Stomach (tissue), 9 donors: Measurements from ENCODE around the gene ZZZ3. TPM values are rescaled to one million over a fixed set of nuclear protein-coding genes. Genes with fewer than 3 reads are reported as not detected.

Source experiments
- DNase-seq, 2 donors: peaks; one replicate each; pipeline versions ENCODE4 v3.0.0 to v3.0.0-alpha.2; 2013 to 2019
- H3K27ac ChIP-seq, 5 donors: fragments of 200-600 bp in 4 of 5; sonication (generic) in 4 of 5; one replicate each; pipeline ENCODE4 v1.5.1; 2013 to 2019; ENCODE audit warnings: mild to moderate bottlenecking in 1 of 5, moderate library complexity in 1 of 5
- H3K27me3 ChIP-seq, 3 donors: fragments of 200-600 bp; sonication (generic); one replicate each; pipeline ENCODE4 v1.5.1; 2017 to 2019; ENCODE audit warnings: mixed run types in 1 of 3
- H3K36me3 ChIP-seq, 4 donors: fragments of 200-600 bp; sonication (generic); 1 replicate in 3 of 4; 2 replicates in 1 of 4; pipeline ENCODE4 v1.5.1; 2016 to 2019
- H3K4me1 ChIP-seq, 4 donors: fragments of 200-600 bp; sonication (generic); one replicate each; pipeline ENCODE4 v1.5.1; 2016 to 2019
- H3K4me3 ChIP-seq, 4 donors: fragments of 200-600 bp; sonication (generic) in 3 of 4; one replicate each; pipeline ENCODE4 v1.5.1; 2016 to 2019; ENCODE audit warnings: mild to moderate bottlenecking in 1 of 4
- H3K9me3 ChIP-seq, 4 donors: fragments of 200-600 bp; sonication (generic); one replicate each; pipeline ENCODE4 v1.5.1; 2016 to 2019
- EP300 ChIP-seq: sonication (generic); formaldehyde crosslinking; IDR thresholded peaks from one replicate; pipeline ENCODE4 v1.6.1; 2017; ENCODE audit warnings: antibody characterized with exemption
- POLR2A ChIP-seq, 4 donors: fragments of 450-650 bp; IDR thresholded peaks; one replicate each; pipeline ENCODE4 v1.6.1; 2016; ENCODE audit warnings: antibody characterized with exemption in 4 of 4, control low read depth in 2 of 4, mild to moderate bottlenecking in 1 of 4, moderate library complexity in 1 of 4
- POLR2AphosphoS5 ChIP-seq, 3 donors: sonication (generic); formaldehyde crosslinking; IDR thresholded peaks; one replicate each; pipeline ENCODE4 v1.6.1; 2016; ENCODE audit warnings: antibody characterized with exemption in 3 of 3
- WGBS, 5 donors: extraction: QIAGEN DNeasy Blood & Tissue Kit in 3 of 5; methylation state at CpG; one replicate each; pipeline versions ENCODE4 v1.1.5 to v1.1.7; 2013 to 2018; 5-methylcytosine and 5-hydroxymethylcytosine counted together
- intact Hi-C: fragments of 100-400 bp; cut with DNase I; formaldehyde crosslinking; loops from one replicate; pipeline ENCODE4 v1.15.1; 2023; ENCODE audit warnings: low total_unique reads
- polyA plus RNA-seq, 3 donors: library from polyadenylated mRNA; stranded (reverse); fragments of 200-250 nt; gene quantifications; one replicate each; pipeline ENCODE4 v1.2.3, GENCODE V29; 2013
- total RNA-seq, 5 donors: library from RNA; depleted of rRNA; stranded (reverse); fragments of >200 nt; gene quantifications; one replicate each; pipeline versions ENCODE4 v1.1.0 to v1.2.3, GENCODE V29; 2014 to 2016
- TF ChIP-seq, protein P1 (sequence below), 7 experiments: fragments of 450-650 bp in 4 of 7; fragments of 200-600 bp in 3 of 7; sonication (generic) in 3 of 7; IDR thresholded peaks; one replicate each; pipeline ENCODE4 v1.5.1; 2016 to 2019; ENCODE audit warnings: antibody characterized with exemption in 7 of 7, control low read depth in 2 of 7, mild to moderate bottlenecking in 1 of 7
- donor health status: healthy with polysubstance abuse.
- donor health status: Bipolar disorder and iron deficiency.
- donor health status: healthy.

The ZZZ3 gene
- total and polyA plus RNA-seq, 8 donors: 9.1 to 167 (median 39.5) TPM

DNA sequence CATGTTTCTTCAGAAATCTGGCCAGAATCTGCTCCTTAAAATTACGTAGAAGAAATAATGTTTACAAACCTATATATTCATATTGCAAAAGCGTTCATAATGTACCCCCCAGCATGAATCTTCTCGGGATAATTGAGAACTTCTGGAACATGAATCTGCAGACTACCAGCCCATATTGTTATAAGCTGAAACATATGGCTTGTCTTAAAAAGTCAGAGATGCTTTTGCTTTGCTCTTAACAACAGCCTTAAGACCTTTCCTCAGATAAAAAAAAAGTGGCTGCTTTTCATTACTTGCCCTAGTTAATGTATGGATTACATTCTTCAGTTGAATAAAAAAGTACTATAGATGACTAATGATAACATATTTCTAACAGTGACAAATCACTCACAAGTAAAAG is 15.0 kb upstream of the ZZZ3 start:
- no peaks in the 10 kb centered on the region for H3K27me3 ChIP-seq
- no peak overlapping the region for H3K27ac ChIP-seq
- H3K36me3 ChIP-seq: peaks cover 13 to 85% (median 80%) of the 10 kb centered on the region in 4 donors
- no peak overlapping the region for H3K4me3 ChIP-seq
- intact Hi-C loops: no loop called here
- TF ChIP-seq POLR2AphosphoS5 (IDR thresholded peaks at IDR 0.05) (no peak), POLR2A (IDR thresholded peaks at IDR 0.05) (no peak), EP300 (no peak)
- TF ChIP-seq, protein P1, sequence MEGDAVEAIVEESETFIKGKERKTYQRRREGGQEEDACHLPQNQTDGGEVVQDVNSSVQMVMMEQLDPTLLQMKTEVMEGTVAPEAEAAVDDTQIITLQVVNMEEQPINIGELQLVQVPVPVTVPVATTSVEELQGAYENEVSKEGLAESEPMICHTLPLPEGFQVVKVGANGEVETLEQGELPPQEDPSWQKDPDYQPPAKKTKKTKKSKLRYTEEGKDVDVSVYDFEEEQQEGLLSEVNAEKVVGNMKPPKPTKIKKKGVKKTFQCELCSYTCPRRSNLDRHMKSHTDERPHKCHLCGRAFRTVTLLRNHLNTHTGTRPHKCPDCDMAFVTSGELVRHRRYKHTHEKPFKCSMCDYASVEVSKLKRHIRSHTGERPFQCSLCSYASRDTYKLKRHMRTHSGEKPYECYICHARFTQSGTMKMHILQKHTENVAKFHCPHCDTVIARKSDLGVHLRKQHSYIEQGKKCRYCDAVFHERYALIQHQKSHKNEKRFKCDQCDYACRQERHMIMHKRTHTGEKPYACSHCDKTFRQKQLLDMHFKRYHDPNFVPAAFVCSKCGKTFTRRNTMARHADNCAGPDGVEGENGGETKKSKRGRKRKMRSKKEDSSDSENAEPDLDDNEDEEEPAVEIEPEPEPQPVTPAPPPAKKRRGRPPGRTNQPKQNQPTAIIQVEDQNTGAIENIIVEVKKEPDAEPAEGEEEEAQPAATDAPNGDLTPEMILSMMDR (IDR thresholded peaks at IDR 0.05): no peak
- 91 to 95% (median 93%) methylated on average over 3 of the region's 3 CpGs for WGBS, 5 donors
- DNase-seq: no peak
- no peaks in the 10 kb centered on the region for H3K4me1 ChIP-seq
- H3K9me3 ChIP-seq: no peaks in the 10 kb centered on the region

DNA sequence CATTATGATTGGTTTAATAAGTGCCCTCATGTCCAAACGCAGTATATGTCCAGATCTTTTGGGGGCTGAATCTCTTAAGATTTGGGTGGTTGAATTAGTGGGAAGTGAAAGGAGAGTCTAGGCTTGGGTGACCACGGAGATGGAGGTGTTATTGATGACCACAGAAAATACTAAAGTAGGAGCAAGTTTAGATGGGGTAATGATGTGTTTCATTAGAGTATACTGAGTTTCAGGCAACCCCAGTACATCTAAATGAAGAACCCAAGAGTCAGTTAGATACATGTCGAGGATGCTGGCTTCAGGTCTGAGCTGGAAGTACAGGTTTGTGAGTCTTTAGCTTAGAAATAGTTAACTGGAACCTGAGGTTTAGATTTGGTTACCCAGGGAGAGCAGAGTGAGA is 6.5 kb upstream of the ZZZ3 start:
- no peaks in the 10 kb centered on the region for H3K27me3 ChIP-seq
- DNase-seq: no peak
- no peaks in the 10 kb centered on the region for H3K9me3 ChIP-seq
- TF ChIP-seq, protein P1 (IDR thresholded peaks at IDR 0.05): no peak
- TF ChIP-seq POLR2A (IDR thresholded peaks at IDR 0.05) (no peak), EP300 (no peak), POLR2AphosphoS5 (IDR thresholded peaks at IDR 0.05) (no peak)
- H3K36me3 ChIP-seq: peaks cover 0 to 41% (median 27%) of the 10 kb centered on the region in 4 donors
- H3K27ac ChIP-seq: no peak overlapping the region
- H3K4me3 ChIP-seq: no peak overlapping the region
- peaks cover 0 to 15% (median 8%) of the 10 kb centered on the region in 4 donors for H3K4me1 ChIP-seq
- intact Hi-C loops: no loop called here
- 87 to 93% (median 90%) methylated on average over 3 of the region's 3 CpGs for WGBS, 5 donors

DNA sequence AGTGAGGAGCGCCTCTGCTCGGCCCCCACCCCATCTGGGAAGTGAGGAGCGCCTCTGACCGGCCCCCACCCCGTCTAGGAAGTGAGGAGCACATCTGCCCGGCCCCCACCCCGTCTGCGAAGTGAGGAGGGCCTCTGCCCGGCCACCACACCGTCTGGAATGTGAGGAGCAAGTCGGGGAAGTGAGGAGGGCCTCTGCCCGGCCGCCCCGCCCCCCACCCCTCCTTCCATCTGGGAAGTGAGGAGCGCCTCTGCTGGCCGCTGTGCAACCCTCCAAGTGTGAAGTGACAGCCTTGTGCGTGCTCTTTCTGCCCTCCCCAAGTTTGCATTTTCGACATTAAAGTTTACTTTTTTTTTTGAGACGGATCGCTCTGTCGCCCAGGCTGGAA is 5.1 kb upstream of the ZZZ3 start:
- H3K4me3 ChIP-seq: peak overlapping the region; percentile 24 to 38 (median 32)
- 24 to 45% (median 36%) methylated on average over 6 to 21 of the region's 21 CpGs for WGBS, 5 donors
- H3K27me3 ChIP-seq: no peaks in the 10 kb centered on the region
- no peak for TF ChIP-seq POLR2A (IDR thresholded peaks at IDR 0.05)
- TF ChIP-seq, protein P1 (IDR thresholded peaks at IDR 0.05): peak in 3 of 7 experiments; percentile 14 to 48 (median 39)
- no peak for TF ChIP-seq POLR2AphosphoS5 (IDR thresholded peaks at IDR 0.05)
- intact Hi-C loops: no loop called here
- peak in 1 of 2 donors; percentile 82 for DNase-seq
- peaks cover 0 to 26% (median 14%) of the 10 kb centered on the region in 4 donors for H3K36me3 ChIP-seq
- H3K27ac ChIP-seq: peak overlapping the region in 1 of 5 donors; percentile 4
- H3K4me1 ChIP-seq: peaks cover 0 to 20% (median 11%) of the 10 kb centered on the region in 4 donors
- H3K9me3 ChIP-seq: no peaks in the 10 kb centered on the region

DNA sequence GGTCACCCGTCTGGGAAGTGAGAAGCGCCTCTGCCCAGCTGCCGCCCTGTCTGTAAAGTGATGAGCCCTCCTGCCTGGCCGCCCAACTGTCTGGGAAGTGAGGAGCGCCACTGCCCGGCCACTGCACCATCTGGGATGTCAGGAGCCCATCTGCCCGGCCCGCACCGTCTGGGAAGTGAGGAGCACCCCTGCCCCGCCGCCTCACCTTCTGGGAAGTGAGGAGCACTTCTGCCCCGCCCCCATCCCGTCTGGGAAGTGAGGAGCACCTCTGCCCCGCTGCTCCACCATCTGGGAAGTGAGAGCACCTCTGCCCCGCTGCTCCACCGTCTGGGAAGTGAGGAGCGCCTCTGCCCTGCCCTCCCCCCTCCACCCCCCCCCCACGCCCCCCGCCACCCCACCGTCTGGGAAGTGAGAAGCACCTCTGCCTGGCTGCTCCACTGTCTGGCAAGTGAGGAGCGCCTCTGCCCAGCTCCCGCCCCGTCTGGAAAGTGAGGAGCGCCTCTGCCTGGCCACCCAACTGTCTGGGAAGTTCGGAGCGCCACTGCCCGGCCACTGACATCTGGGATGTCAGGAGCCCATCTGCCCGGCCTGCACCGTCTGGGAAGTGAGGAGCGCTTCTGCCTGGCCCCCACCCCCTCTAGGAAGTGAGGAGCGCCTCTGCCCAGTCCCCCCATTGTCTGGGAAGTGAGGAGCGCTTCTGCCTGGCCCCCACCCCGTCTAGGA is 4.5 kb upstream of the ZZZ3 start:
- TF ChIP-seq, protein P1 (IDR thresholded peaks at IDR 0.05): no peak
- TF ChIP-seq POLR2AphosphoS5 (IDR thresholded peaks at IDR 0.05): no peak
- TF ChIP-seq EP300: no peak
- TF ChIP-seq POLR2A (IDR thresholded peaks at IDR 0.05): no peak
- intact Hi-C loops: no loop called here
- WGBS, 5 donors: 86 to 91% (median 89%) methylated on average over 16 to 33 of the region's 33 CpGs
- H3K36me3 ChIP-seq: peaks cover 0 to 21% (median 9%) of the 10 kb centered on the region in 4 donors
- peak overlapping the region in 1 of 5 donors; percentile 4 for H3K27ac ChIP-seq
- peak overlapping the region in 3 of 4 donors; percentile 24 to 38 (median 33) for H3K4me3 ChIP-seq
- no peaks in the 10 kb centered on the region for H3K27me3 ChIP-seq
- H3K9me3 ChIP-seq: no peaks in the 10 kb centered on the region
- H3K4me1 ChIP-seq: peaks cover 0 to 20% (median 11%) of the 10 kb centered on the region in 4 donors
- DNase-seq: peak in 1 of 2 donors; percentile 9
